ENCODE results near the gene FMN2.

- TF ChIP-seq CTCF (IDR thresholded peaks at IDR 0.05; ENCODE audit: insufficient read depth, low read length), result no peak
- TF ChIP-seq POLR2AphosphoS5 (IDR thresholded peaks at IDR 0.05; ENCODE audit: low read depth), result no peak
These were observed 350.0 kb downstream of the FMN2 start for GRCh38 chr1:240441669-240442068.
